Activated naive CD4-positive, alpha-beta T cell treated with anti-CD3 and anti-CD28 coated beads, Interleukin-2, amount 10 ng/mL, durations not matched to agents 7 days and 5 days (primary cell): Measurements from ENCODE around the gene DCDC2.

Experiments
- CTCF ChIA-PET: fragments of 350-600 bp; sonication (Branson Sonifier 250); formaldehyde crosslinking; loops from one replicate; lab custom pipeline; 2021; ENCODE audit warnings: antibody characterized with exemption; lab: Charles Lee
- DNase-seq: peaks from one replicate; pipeline ENCODE4 v3.0.0-alpha.2; 2020
- H3K27ac Mint-ChIP-seq: one replicate; pipeline ENCODE4 v1.8.0; 2021; ENCODE audit warnings: mild to moderate bottlenecking, moderate library complexity, mixed read lengths
- H3K27me3 Mint-ChIP-seq: one replicate; pipeline ENCODE4 v1.8.0; 2021; ENCODE audit warnings: mild to moderate bottlenecking, mixed read lengths
- H3K36me3 Mint-ChIP-seq: one replicate; pipeline ENCODE4 v1.8.0; 2021; ENCODE audit warnings: mixed read lengths
- H3K4me1 Mint-ChIP-seq: one replicate; pipeline ENCODE4 v1.8.0; 2021; ENCODE audit warnings: mixed read lengths
- H3K4me3 Mint-ChIP-seq: one replicate; pipeline ENCODE4 v1.8.0; 2021; ENCODE audit warnings: mild to moderate bottlenecking, moderate library complexity, mixed read lengths
- H3K9me3 Mint-ChIP-seq: one replicate; pipeline ENCODE4 v1.8.0; 2021; ENCODE audit warnings: mixed read lengths

DCDC2 gene

GRCh38 chr6:24358219-24358821 is 461 bp upstream of the DCDC2 start:
- peaks cover 44% of the 10 kb centered on the region for H3K27me3 Mint-ChIP-seq
- no peaks in the 10 kb centered on the region for H3K36me3 Mint-ChIP-seq
- CTCF ChIA-PET, result interaction anchor here (0.9 kb wide), 1 partner anchor 75 kb away, joined by 5 read pairs; no protein-coding TSS in a partner anchor
- no peak overlapping the region for H3K27ac Mint-ChIP-seq
- peak overlapping the region; percentile 19 for H3K4me3 Mint-ChIP-seq
- peaks cover 20% of the 10 kb centered on the region for H3K4me1 Mint-ChIP-seq
- DNase-seq, result peak; percentile 21
- H3K9me3 Mint-ChIP-seq, result no peaks in the 10 kb centered on the region

- no peaks in the 10 kb centered on the region for H3K36me3 Mint-ChIP-seq
- H3K4me3 Mint-ChIP-seq, result no peak overlapping the region
- H3K27ac Mint-ChIP-seq, result no peak overlapping the region
- H3K9me3 Mint-ChIP-seq, result no peaks in the 10 kb centered on the region
- H3K4me1 Mint-ChIP-seq, result peaks cover 20% of the 10 kb centered on the region
- CTCF ChIA-PET, result interaction anchor here (1.2 kb wide), 1 partner anchor 73 kb away, joined by 3 read pairs; no protein-coding TSS in a partner anchor
- no peak for DNase-seq
- peaks cover 42% of the 10 kb centered on the region for H3K27me3 Mint-ChIP-seq
Observed at GRCh38 chr6:24356310-24356973, 1.4 kb downstream of the DCDC2 start.

- Mint-ChIP-seq H3K27me3 (peaks cover 43% of the 10 kb centered on the region), H3K4me3 (no peak overlapping the region), H3K4me1 (peaks cover 17% of the 10 kb centered on the region), H3K36me3 (no peaks in the 10 kb centered on the region), H3K27ac (no peak overlapping the region), H3K9me3 (no peaks in the 10 kb centered on the region)
- DNase-seq, result no peak
- CTCF ChIA-PET, result interaction anchor here (1.2 kb wide), 1 partner anchor 72 kb away, joined by 3 read pairs; no protein-coding TSS in a partner anchor
Observed at GRCh38 chr6:24355393-24355792, 2.5 kb downstream of the DCDC2 start.

GRCh38 chr6:24353861-24354260 is 4.0 kb downstream of the DCDC2 start:
- peaks cover 33% of the 10 kb centered on the region for H3K27me3 Mint-ChIP-seq
- H3K27ac Mint-ChIP-seq, result no peak overlapping the region
- H3K4me1 Mint-ChIP-seq, result peaks cover 8% of the 10 kb centered on the region
- DNase-seq, result no peak
- no peaks in the 10 kb centered on the region for H3K9me3 Mint-ChIP-seq
- no peak overlapping the region for H3K4me3 Mint-ChIP-seq
- H3K36me3 Mint-ChIP-seq, result no peaks in the 10 kb centered on the region
- CTCF ChIA-PET, result no interaction called here

GRCh38 chr6:24352434-24352833 is 5.4 kb downstream of the DCDC2 start:
- CTCF ChIA-PET, result no interaction called here

GRCh38 chr6:24344976-24345375 is 12.9 kb downstream of the DCDC2 start:
- no peaks in the 10 kb centered on the region for H3K9me3 Mint-ChIP-seq
- no peak for DNase-seq
- H3K27ac Mint-ChIP-seq, result no peak overlapping the region
- H3K27me3 Mint-ChIP-seq, result peaks cover 7% of the 10 kb centered on the region
- no peaks in the 10 kb centered on the region for H3K4me1 Mint-ChIP-seq
- H3K36me3 Mint-ChIP-seq, result no peaks in the 10 kb centered on the region
- no peak overlapping the region for H3K4me3 Mint-ChIP-seq
- CTCF ChIA-PET, result interaction anchor here (1.3 kb wide), 1 partner anchor 15 kb away, joined by 4 read pairs; no protein-coding TSS in a partner anchor

More at GRCh38 chr6:24352434-24352833, 5.4 kb downstream of the DCDC2 start:
- H3K36me3 Mint-ChIP-seq, result no peaks in the 10 kb centered on the region
- no peaks in the 10 kb centered on the region for H3K4me1 Mint-ChIP-seq
- no peak for DNase-seq
- H3K4me3 Mint-ChIP-seq, result no peak overlapping the region
- peaks cover 26% of the 10 kb centered on the region for H3K27me3 Mint-ChIP-seq
- no peak overlapping the region for H3K27ac Mint-ChIP-seq
- H3K9me3 Mint-ChIP-seq, result no peaks in the 10 kb centered on the region

- H3K4me1 Mint-ChIP-seq, result no peaks in the 10 kb centered on the region
- H3K9me3 Mint-ChIP-seq, result peaks cover 11% of the 10 kb centered on the region
- no peaks in the 10 kb centered on the region for H3K36me3 Mint-ChIP-seq
- peaks cover 8% of the 10 kb centered on the region for H3K27me3 Mint-ChIP-seq
- no peak for DNase-seq
- CTCF ChIA-PET, result no interaction called here
- H3K4me3 Mint-ChIP-seq, result no peak overlapping the region
- no peak overlapping the region for H3K27ac Mint-ChIP-seq
Observed at GRCh38 chr6:24340998-24341938, 16.6 kb downstream of the DCDC2 start.

GRCh38 chr6:24339932-24340331 is 17.9 kb downstream of the DCDC2 start:
- Mint-ChIP-seq H3K27me3 (peaks cover 4% of the 10 kb centered on the region), H3K36me3 (no peaks in the 10 kb centered on the region), H3K4me3 (no peak overlapping the region), H3K9me3 (peaks cover 11% of the 10 kb centered on the region), H3K4me1 (no peaks in the 10 kb centered on the region), H3K27ac (no peak overlapping the region)
- CTCF ChIA-PET, result no interaction called here
- DNase-seq, result no peak

GRCh38 chr6:24334285-24334684 is 23.6 kb downstream of the DCDC2 start:
- Mint-ChIP-seq H3K4me3 (no peak overlapping the region), H3K27me3 (peaks cover 4% of the 10 kb centered on the region), H3K9me3 (peaks cover 11% of the 10 kb centered on the region), H3K4me1 (no peaks in the 10 kb centered on the region), H3K27ac (no peak overlapping the region), H3K36me3 (no peaks in the 10 kb centered on the region)
- DNase-seq, result no peak
- CTCF ChIA-PET, result no interaction called here

GRCh38 chr6:24332317-24332716 is 25.5 kb downstream of the DCDC2 start:
- no peak overlapping the region for H3K4me3 Mint-ChIP-seq
- CTCF ChIA-PET, result no interaction called here

GRCh38 chr6:24330137-24330732 is 27.6 kb downstream of the DCDC2 start:
- no peak for DNase-seq
- H3K4me1 Mint-ChIP-seq, result no peaks in the 10 kb centered on the region
- no peaks in the 10 kb centered on the region for H3K9me3 Mint-ChIP-seq
- CTCF ChIA-PET, result no interaction called here
- no peak overlapping the region for H3K4me3 Mint-ChIP-seq
- H3K36me3 Mint-ChIP-seq, result no peaks in the 10 kb centered on the region
- no peaks in the 10 kb centered on the region for H3K27me3 Mint-ChIP-seq
- no peak overlapping the region for H3K27ac Mint-ChIP-seq

More at GRCh38 chr6:24332317-24332716, 25.5 kb downstream of the DCDC2 start:
- DNase-seq, result no peak
- no peaks in the 10 kb centered on the region for H3K9me3 Mint-ChIP-seq
- H3K4me1 Mint-ChIP-seq, result no peaks in the 10 kb centered on the region
- H3K27ac Mint-ChIP-seq, result no peak overlapping the region
- no peaks in the 10 kb centered on the region for H3K36me3 Mint-ChIP-seq
- H3K27me3 Mint-ChIP-seq, result no peaks in the 10 kb centered on the region

- Mint-ChIP-seq H3K27me3 (no peaks in the 10 kb centered on the region), H3K36me3 (no peaks in the 10 kb centered on the region), H3K9me3 (no peaks in the 10 kb centered on the region), H3K27ac (no peak overlapping the region), H3K4me1 (no peaks in the 10 kb centered on the region), H3K4me3 (no peak overlapping the region)
- DNase-seq, result no peak
- CTCF ChIA-PET, result no interaction called here
Observed at GRCh38 chr6:24329451-24329850, 28.4 kb downstream of the DCDC2 start.

- H3K4me3 Mint-ChIP-seq, result no peak overlapping the region
- no peaks in the 10 kb centered on the region for H3K4me1 Mint-ChIP-seq
- CTCF ChIA-PET, result no interaction called here
- no peak for DNase-seq
- H3K27ac Mint-ChIP-seq, result no peak overlapping the region
- H3K36me3 Mint-ChIP-seq, result no peaks in the 10 kb centered on the region
- no peaks in the 10 kb centered on the region for H3K9me3 Mint-ChIP-seq
- H3K27me3 Mint-ChIP-seq, result no peaks in the 10 kb centered on the region
Observed at GRCh38 chr6:24329022-24329421, 28.8 kb downstream of the DCDC2 start.

GRCh38 chr6:24327756-24328155 is 30.1 kb downstream of the DCDC2 start:
- Mint-ChIP-seq H3K4me3 (no peak overlapping the region), H3K27me3 (no peaks in the 10 kb centered on the region), H3K9me3 (no peaks in the 10 kb centered on the region), H3K36me3 (no peaks in the 10 kb centered on the region), H3K4me1 (no peaks in the 10 kb centered on the region), H3K27ac (no peak overlapping the region)
- no peak for DNase-seq
- CTCF ChIA-PET, result interaction anchor here (0.9 kb wide), 1 partner anchor 14 kb away, joined by 3 read pairs; no protein-coding TSS in a partner anchor
